Stimulated activated CD8-positive, alpha-beta memory T cell treated with anti-CD3 and anti-CD28 coated beads, Interleukin-12 subunit alpha, Interleukin-12 subunit beta, amount 100 ng/mL, for 1 hour (primary cell): ENCODE results near the gene AUTS2.
"Not testable (repeated sequence)": the region's sequence is repeated elsewhere in the genome, so short reads cannot be mapped to it uniquely, and the experiment has no call there.

ENCODE experiments used
- DNase-seq: peaks from one replicate; pipeline ENCODE4 v3.0.0-alpha.2; 2020; ENCODE audit warnings: low read depth

AUTS2 gene

GRCh38 chr7:70259502-70259901 lies 661.2 kb downstream of the AUTS2 start:
- no peak for DNase-seq

GRCh38 chr7:70263471-70264255 lies 665.4 kb downstream of the AUTS2 start:
- DNase-seq = no peak

DNA sequence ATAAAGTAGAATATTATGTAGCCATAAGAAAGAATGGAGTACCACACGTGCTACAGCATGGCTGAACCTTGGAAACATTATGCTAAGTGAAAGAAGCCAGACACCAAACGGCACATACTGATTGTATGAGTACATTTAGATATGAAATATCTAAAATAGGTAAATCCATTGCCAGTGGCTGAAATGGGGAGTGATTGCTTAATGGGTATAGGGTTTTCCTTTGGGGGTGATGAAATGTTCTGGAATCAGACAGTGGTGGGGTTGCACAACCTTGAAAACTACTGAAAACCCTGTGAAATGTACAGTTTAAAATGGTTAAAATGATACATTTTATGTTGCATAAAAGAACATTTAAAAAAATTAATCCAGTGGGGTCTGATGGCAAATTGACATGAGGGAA lies 667.9 kb downstream of the AUTS2 start:
- no peak for DNase-seq

DNA sequence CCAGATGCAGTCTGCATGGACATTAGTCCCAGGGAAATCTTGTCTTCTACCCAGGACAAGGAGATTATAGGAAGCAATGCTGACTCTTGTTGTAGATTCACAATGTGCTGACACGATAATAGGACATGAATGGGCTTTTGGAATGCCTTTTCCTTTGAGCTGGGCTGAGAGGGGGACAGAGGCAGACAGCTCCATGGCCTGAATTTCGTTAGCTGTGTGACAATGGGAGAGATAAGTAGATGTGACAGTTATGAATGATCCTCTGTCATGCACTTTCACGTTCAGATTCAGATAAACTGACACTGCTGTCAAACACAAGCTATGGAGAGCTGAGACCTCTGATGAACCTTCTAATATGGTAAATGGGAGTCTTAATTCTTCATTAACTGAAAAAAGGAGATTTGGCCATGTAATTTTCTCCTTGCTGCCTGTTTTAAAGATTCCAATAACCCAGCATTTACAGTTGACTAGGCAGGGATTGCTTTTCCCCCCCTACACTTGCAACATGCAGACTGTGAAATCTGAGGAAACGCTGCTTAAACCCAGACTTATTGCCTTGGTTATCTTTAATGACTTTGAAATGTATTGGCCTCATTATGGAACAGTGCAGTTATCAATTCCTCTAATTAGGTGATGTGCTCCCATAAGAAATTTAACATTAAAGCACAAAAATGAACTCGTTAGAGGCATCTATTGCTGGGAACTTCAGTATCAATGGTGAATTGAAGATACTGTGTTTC lies 669.3 kb downstream of the AUTS2 start:
- no peak for DNase-seq

DNA sequence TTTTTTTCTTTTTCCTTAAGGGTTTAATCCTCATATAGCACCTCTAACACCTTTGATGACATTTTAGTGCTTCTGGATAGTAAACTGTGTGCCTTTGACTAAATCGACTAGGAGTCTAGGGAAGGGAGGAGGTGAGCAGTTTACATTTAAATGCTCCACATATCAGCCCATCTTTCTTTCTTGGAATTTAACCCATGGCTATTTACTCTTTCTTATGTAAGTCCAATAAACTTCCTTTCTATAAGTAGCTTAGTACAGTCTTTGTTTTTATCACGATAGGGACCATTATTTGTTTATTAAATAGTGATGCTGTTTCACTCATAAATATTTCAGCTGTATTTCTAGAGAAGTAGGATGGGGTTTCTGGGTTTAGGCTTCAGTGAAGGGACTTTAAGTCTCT lies 669.9 kb downstream of the AUTS2 start:
- DNase-seq = no peak

GRCh38 chr7:70270149-70270548 lies 671.9 kb downstream of the AUTS2 start:
- no peak for DNase-seq

- DNase-seq = no peak
Observed at GRCh38 chr7:70271617-70272081, 673.4 kb downstream of the AUTS2 start.

GRCh38 chr7:70275570-70275969 lies 677.3 kb downstream of the AUTS2 start:
- not testable (repeated sequence) for DNase-seq

DNA sequence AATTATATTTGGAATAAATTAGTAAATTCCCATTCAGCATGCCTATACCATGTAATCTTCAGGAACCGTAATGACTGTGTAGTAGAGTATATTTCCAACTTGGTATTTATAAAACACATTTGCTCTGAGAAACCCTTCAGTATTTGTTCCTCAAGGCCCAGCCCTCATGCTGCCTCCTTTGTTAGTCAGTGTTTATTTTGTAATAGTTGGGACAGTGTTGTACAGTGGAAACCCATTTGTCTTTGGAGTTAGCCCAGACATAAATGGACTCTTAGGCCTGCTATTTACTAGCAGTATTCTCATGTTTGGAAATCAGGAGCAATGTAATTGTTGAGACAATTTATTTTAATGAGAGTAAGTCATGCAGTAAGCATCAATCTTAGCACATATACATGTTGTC lies 686.9 kb downstream of the AUTS2 start:
- DNase-seq = no peak

DNA sequence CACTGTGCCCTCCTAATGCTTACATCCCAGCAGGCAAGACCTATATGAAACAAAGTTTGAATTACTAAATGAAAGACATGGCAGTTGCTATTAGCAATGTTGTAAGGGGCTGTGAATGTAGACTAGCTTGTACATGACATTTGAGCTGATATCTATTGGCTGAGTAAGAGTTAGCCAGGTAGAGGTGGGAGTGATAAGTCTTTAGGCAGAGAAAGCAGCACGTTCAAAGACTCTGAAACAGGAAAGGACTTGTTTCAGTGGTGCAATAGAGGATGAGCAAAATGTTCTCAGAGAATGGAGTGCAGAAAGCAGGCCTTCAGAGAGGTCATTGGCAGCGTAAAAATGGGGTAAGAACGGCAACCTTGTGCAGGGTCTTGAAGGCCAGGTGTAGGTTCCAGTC lies 687.6 kb downstream of the AUTS2 start:
- no peak for DNase-seq

DNA sequence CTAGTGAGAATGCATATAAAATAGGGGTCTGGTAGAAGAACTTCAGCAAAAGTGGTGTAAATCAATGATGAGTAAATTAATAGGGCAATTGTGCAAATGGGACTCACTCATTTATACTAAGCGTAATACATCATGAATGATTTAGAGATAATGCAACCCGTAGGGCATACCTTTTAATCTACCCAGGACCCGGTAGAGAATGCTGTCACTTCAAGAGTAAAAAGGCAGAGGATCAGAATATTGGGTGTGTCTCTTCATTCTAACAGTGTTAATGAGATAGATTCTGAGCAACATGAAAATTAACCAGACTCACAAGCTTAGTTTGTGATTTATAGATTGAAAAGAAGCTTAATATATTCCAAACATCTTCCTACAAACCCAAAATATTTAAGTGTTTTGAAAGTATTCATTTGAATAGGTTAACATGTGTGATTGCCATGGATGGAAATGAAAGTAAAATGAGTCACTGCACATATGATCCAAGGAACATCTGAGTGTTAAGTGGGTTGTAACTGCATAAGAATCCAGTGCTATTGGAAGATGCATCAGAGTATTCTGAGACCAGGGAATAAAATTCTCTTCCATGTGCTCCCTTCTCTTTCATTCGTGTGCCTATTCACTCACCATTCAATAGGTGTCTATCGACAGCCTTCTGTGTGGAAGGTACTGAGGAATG lies 690.6 kb downstream of the AUTS2 start:
- no peak for DNase-seq

DNA sequence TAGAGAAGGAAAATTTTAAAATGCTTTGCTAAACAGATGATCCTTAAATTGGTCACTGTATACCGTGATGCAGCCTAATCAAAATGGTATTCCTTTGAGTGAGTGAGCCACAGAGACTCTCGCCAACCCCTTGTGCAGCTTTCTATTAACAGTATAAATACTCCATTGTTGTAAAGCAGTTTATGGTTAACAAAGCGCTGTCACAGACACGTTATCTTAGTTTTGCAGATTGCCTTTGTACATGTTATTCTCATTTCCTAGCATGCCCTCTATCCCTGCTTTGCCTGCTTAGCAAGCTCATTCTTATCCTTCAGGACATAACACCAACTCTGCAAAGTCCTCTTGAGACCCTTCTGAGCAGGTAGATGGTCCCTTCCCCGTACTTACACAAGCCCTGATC lies 694.4 kb downstream of the AUTS2 start:
- no peak for DNase-seq

DNA sequence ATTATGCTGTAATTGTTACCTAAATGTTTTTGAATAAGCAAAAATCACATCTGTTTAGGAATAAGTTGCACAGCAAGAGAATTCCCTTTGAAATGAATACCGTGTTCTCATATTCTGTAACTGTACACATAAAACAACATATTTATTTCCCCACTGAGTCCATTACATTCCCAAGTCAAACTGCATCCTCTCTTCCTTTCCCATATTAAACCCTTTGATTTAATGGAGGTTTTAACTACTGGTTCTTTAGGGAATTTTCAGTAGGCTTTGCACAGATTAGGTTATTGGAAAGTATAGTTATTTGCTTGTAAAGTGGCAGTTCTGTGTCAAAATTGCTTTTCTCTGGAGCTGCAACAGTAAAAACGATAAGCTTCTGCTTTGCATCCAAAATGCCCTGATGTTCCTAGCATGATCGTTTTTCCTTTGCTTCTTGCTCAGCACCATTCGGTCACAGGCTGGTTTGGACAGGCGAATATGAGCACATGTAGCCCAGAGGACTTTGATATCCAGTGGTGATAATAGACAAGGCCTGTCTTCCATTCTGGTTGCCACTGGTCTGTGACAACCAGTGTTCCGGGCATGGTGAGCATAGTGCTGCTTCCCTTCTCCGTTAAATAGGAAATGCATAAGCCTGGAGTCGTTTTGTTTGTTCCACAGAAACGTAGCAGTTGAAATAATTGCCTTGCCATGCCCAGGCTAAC lies 696.1 kb downstream of the AUTS2 start:
- DNase-seq = no peak

GRCh38 chr7:70298780-70299471 lies 700.7 kb downstream of the AUTS2 start:
- no peak for DNase-seq

DNA sequence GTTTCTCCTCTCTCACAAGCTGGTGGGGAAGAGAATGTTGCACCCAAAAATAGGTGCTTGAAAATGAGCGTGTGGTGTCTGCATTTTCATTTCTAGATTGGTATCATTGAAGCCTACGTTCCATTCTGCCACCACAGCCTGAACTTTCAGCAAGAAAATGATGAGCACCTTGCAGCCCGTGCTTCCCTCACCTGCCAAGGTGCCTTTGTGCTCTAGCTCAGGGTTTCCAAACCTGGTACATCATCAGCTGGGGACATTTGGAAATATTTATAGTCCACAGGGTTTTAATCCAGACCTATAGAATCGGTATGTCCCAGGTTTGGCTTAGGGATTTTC lies 701.2 kb downstream of the AUTS2 start:
- no peak for DNase-seq

DNA sequence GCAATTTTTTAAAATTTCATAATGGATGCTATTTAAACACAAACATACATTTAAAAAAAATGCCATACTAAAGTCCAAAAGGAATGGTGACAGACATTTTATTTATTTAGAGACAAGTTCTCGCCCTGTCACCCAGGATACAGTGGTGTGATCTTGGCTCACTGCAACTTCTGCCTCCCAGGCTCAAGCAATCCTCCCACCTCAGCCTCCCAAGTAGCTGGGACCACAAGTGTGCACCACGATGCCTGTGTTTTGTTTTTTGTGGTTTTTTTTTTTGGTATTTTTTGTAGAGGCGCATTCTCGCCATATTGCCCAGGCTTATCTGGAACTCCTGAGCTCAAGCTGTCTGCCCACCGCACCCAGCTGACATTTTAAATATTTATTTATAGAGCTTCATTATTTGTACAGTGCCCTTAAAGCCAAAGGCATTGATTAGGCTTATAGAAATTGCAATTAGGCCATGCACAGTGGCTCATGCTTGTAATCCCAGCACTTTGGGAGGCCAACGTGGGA lies 703.5 kb downstream of the AUTS2 start:
- no peak for DNase-seq

DNA sequence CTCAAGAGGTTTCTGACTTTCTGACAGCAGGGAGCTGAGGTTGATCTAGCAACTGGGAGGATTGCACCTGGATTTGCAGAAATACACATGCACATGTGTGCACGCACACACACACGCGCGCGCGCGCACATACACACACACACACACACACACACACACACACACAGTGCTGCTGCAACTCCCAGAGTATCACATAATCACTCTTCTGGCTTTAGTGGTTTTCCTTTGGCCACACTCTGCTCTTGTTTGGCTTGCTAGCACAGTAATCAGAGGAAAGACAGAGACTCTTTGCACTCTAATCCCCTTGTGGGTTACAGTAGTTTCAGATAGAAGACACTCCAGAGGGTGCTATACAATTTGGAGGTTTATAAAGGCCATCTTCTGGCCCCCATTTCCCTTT lies 705.0 kb downstream of the AUTS2 start:
- no peak for DNase-seq

- DNase-seq = no peak
Observed at GRCh38 chr7:70303780-70304179, 705.5 kb downstream of the AUTS2 start.

GRCh38 chr7:70306173-70306572 lies 707.9 kb downstream of the AUTS2 start:
- no peak for DNase-seq

DNA sequence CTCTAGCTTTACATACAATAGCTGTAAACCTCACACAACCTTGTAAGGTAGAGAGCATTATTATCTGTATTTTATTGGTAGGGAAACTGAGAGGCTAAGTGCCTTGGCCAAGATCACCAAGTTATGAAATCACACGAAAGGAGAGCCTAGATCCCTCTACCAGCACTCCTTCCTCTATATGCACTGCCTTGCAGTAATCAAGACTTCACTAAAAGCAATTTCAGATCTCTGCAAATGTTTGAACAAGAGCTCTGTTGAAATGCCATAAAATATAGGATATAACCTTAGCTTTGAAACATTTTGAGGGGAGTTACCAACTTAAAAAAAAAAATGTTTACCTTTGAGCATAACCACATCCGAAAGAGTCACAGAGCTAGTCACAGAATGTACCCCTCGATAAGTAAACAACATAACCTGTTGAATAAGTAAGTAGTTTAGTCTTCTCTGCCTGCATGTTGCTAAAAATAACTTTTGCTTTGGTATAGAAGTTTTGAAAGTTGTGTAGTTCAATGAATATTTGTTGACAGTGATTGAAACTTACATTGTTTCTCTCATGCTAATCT lies 709.4 kb downstream of the AUTS2 start:
- DNase-seq = no peak

DNA sequence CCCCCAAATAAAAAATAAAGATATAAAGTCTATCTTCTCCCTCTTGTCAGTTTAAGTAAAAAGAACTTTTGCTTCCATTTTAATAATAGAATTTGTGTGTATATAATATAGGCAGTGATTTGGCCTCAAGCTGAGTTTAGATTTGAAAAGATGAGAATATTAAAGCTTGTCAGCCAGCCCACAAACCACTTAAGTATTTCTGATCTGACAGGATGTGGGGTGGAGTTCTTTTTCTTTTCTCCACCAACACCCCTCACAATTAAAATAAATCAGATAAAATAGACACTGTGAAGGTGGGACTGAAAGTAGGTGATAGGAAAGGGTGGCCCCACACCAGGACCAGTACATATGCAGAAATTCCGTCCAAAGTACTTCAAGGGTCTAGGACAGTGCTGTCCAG lies 714.1 kb downstream of the AUTS2 start:
- DNase-seq = no peak
